DMS 273 treated with DMSO at 0.1 percent for 48 hours (cell line): ENCODE data around the gene ASAP2.

Experiments used
- DNase-seq: peaks from one replicate; lab custom pipeline; 2025; lab: John Stamatoyannopoulos, UW

The ASAP2 gene

GRCh38 chr2:9430316-9431293 is 224.0 kb downstream of the ASAP2 start:
- DNase-seq = no peak

DNA sequence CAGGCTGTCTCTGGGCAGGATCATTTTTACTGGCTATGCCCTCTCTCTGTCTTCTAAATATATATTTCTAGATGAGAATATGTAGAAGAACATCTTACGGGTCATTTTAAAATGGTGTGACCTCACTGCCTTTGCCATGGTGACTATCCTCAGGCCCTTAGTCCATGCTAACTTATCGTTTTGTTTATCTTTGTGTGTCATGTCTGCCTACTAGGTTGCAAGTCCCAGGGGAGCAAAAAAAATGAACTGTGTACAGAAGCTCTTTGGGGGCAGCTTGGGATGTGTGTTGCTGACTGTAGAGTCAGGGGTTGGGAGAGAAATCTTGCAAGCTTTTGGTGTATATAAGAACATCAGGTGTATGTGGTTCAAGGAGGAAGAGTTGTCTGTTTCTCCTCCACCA is 227.9 kb downstream of the ASAP2 start:
- no peak for DNase-seq

GRCh38 chr2:9439536-9439935 is 232.9 kb downstream of the ASAP2 start:
- DNase-seq = no peak

DNA sequence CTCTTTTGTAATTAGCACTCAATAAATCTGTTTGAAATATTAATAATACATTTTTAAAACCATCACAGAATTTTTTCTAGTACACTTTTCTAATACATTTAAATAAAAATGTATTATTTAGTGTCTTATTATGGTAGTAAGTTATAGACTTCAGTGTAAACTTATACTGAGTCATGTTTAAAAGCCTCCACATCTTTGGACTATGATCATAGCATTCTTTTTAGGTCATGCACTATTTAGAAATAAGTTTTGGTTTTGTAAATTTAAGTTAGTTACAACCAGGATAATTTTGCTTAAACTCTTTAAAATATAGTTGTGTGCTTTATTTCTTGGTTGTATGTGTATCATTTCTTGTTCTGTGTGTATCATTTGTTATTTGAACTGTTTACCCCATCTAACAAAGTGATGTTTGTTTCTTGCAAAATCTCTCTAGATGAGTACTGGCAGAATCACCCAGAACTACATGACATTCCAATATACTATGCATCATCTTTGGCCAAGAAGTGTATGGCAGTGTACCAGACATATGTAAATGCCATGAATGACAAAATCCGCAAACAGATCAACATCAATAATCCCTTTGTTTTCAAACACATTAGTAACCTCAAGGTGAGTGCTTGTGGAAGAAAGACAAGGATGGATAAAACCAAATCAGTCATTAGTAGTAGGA is 233.6 kb downstream of the ASAP2 start:
- no peak for DNase-seq

- no peak for DNase-seq
Measured at GRCh38 chr2:9441556-9441955, 234.9 kb downstream of the ASAP2 start.

- DNase-seq = no peak
Measured at GRCh38 chr2:9443526-9443925, 236.9 kb downstream of the ASAP2 start.

GRCh38 chr2:9445089-9445488 is 238.5 kb downstream of the ASAP2 start:
- DNase-seq = no peak

GRCh38 chr2:9451231-9451630 is 244.6 kb downstream of the ASAP2 start:
- DNase-seq = no peak
